Mesenteric fat pad (tissue), 1 donor: ENCODE data around the gene CSH2. TPM values are rescaled to one million over a fixed set of nuclear protein-coding genes. Genes with fewer than 3 reads are reported as not detected.
"Not testable (repeated sequence)": the region's sequence is repeated elsewhere in the genome, so short reads cannot be mapped to it uniquely, and the experiment has no call there.

ENCODE experiments used
- DNase-seq: peaks from one replicate; pipeline ENCODE4 v3.0.0-alpha.2; 2020; ENCODE audit warnings: low spot score
- long read RNA-seq: library from polyadenylated mRNA; unstranded; transcript quantifications from one replicate; pipeline ENCODE4 v2.0.0, GENCODE V29; 2020
- total RNA-seq: library from RNA; stranded (reverse); fragmentation: NEBNext Ultra II Directional; extraction: Animal tissue kit (Norgen Biotek cat#: 25700); gene quantifications from one replicate; pipeline ENCODE4 v1.2.1, GENCODE V29; 2021
- donor health status: DM: yes; HTN: yes; CAD: no.

CSH2 gene
- total RNA-seq, result not detected
- long read RNA-seq, result 0 reads

DNA sequence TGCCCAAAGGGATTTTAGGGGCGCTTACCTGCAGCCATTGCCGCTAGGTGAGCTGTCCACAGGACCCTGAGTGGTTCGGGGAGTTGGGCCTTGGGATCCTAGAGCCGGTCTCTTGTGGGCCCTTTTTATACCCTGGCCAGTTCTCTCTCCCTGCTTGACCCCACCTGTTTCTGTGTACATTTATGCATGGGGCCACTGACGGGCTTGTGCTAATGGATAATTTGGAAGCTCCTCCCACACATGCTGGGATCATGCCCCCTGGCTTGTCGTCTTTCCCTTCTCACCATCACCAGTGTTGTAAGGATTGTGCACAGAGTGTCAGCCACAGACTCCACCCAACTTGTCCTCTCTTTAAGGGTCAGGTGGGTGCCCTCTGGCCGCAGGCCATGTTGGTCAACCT, at the start of gene CSH2:
TSS of gene CSH2 (minus strand) at position 101 of the 400 bp plus-strand sequence. CDS start at position 38, 63 bp downstream.
- not testable (repeated sequence) for DNase-seq

- DNase-seq, result not testable (repeated sequence)
Observed at GRCh38 chr17:63922402-63922801, 48.9 kb upstream of the CSH2 start.

GRCh38 chr17:63920779-63921178, 47.3 kb upstream of the CSH2 start:
- not testable (repeated sequence) for DNase-seq

- DNase-seq, result not testable (repeated sequence)
Observed at GRCh38 chr17:63920050-63920449, 46.6 kb upstream of the CSH2 start.

DNA sequence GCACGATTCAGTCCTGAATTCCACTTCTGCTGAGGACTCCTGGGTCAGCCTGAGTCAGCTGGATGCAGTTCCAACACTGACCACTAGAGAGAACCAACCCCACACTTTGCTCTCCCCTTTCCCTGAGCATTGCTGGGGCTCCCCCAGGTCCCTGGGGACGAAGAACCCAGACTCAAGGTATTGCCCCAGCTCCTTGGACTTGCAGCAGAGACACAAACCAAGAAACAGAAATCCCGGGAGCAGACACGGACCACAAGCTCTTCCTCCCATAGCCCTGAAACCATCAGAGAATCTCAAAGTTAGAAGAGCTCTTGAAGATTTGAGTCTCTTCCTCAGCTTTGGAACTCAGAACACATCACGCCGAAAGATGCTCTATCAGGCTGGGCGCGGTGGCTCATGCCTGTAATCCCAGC, 45.8 kb upstream of the CSH2 start:
- no peak for DNase-seq

DNA sequence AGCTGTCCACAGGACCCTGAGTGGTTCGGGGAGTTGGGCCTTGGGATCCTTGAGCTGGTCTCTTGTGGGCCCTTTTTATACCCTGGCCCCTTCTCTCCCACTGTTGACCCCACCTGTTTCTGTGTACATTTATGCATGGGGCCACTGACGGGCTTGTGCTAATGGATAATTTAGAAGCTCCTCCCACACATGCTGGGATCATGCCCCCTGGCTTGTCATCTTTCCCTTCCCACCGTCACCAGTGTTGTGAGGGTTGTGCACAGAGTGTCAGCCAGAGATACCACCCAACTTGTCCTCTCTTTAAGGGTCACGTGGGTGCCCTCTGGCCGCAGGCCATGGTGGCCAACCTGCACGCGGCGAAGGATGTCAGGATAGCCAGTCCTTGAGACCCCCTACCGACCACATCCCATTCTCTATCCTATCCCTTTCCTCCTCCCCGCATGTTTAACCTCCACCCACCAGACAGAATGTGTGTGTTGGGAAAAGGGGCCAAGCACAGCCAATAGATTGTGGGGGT, 45.4 kb upstream of the CSH2 start, which contains the start of gene GH1:
TSS of gene GH1 (minus strand) at position 51 of the 517 bp plus-strand sequence. CDS start 63 bp downstream, outside the sequence.
- DNase-seq, result not testable (repeated sequence)

DNA sequence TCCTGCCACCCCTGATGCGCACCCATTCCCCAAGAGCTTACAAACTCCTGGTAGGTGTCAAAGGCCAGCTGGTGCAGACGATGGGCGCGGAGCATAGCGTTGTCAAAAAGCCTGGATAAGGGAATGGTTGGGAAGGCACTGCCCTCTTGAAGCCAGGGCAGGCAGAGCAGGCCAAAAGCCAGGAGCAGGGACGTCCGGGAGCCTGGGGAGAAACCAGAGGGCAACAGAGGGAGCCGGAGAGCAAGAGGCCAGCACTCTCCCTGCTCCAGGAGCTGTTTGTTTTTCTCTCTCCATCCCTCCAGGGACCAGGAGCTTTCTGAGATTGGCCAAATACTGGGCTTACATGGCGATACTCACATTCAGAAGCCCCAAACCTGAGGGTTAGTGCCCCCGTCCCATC, 44.8 kb upstream of the CSH2 start:
- DNase-seq, result no peak

DNA sequence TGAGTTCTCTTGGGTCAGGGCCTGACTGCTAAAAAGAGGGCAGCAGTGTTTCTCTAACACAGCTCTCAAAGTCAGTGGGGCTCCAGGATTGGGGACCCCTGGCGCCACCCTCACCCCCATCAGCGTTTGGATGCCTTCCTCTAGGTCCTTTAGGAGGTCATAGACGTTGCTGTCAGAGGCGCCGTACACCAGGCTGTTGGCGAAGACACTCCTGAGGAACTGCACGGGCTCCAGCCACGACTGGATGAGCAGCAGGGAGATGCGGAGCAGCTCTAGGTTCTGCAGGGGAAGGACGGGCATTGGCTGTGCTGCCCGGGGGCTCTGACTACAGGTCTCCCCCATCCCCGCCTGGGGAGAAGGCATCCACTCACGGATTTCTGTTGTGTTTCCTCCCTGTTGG, 44.2 kb upstream of the CSH2 start:
- no peak for DNase-seq

DNA sequence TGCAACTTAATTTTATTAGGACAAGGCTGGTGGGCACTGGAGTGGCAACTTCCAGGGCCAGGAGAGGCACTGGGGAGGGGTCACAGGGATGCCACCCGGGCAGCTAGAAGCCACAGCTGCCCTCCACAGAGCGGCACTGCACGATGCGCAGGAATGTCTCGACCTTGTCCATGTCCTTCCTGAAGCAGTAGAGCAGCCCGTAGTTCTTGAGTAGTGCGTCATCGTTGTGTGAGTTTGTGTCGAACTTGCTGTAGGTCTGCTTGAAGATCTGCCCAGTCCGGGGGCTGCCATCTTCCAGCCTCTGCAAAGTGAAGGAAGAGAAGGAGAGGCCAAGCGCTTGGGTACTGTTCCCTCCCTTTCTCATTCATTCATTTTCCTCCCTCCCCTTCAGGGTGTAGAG, 43.7 kb upstream of the CSH2 start:
- DNase-seq, result not testable (repeated sequence)

- no peak for DNase-seq
Observed at GRCh38 chr17:63916566-63917185, 43.2 kb upstream of the CSH2 start.

- DNase-seq, result not testable (repeated sequence)
Observed at GRCh38 chr17:63915753-63916152, 42.3 kb upstream of the CSH2 start.

DNA sequence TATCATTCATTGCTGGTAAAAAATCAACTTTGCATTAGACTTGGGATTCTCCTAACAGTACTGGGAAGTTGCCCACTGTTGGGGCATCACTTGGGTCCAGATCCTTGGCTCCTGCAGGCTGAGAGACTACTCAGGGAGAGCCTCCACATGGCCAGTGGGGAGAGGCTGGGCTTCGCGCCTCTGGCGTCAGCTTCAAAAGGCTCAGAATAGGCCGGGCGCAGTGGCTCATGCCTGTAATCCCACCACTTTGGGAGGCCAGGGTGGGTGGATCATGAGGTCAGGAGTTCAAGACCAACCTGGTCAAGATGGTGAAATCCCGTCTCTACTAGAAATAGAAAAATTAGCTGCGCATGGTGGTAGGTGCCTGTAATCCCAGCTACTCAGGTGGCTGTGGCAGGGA, 41.0 kb upstream of the CSH2 start:
- DNase-seq, result no peak

GRCh38 chr17:63911657-63912100, 38.2 kb upstream of the CSH2 start:
- no peak for DNase-seq

- DNase-seq, result no peak
Observed at GRCh38 chr17:63911041-63911635, 37.7 kb upstream of the CSH2 start, which contains the start of gene CSHL1. Gene CSHL1, minus strand, starts transcription at chr17:63911258. Its CDS starts 62 bp downstream, at chr17:63911196.

- no peak for DNase-seq
Observed at GRCh38 chr17:63910096-63910495, 36.6 kb upstream of the CSH2 start.

- DNase-seq, result not testable (repeated sequence)
Observed at GRCh38 chr17:63909586-63909985, 36.1 kb upstream of the CSH2 start.

DNA sequence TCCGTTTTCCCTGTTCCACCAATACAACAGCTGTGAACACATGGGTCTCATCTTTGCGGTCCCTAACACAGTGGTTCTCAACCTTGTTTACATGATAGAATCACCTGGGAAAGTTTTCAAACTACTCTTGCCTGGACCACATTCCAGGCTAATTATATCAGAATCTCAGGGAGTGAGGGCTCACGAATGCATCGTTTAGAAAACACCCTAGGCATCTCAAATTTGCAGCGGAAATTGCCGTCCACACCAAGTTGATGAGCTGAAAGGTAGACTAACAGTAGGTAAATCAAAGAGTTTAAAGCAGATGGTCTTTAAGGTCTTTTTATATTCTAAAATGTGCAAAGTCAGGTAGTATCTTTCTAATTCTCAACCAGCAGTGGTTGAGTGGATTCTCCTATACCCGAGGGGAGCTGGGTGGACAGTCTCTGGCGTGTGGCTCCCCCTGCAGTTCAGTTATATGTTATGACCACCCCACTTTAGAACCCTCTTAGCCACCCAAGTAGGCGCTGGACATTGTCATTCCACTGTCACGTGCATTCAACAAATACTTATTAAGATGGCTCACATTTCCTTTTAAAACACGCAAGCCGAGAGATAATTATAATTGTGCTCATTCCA, 33.8 kb upstream of the CSH2 start:
- not testable (repeated sequence) for DNase-seq

- DNase-seq, result not testable (repeated sequence)
Observed at GRCh38 chr17:63904796-63905195, 31.3 kb upstream of the CSH2 start.

DNA sequence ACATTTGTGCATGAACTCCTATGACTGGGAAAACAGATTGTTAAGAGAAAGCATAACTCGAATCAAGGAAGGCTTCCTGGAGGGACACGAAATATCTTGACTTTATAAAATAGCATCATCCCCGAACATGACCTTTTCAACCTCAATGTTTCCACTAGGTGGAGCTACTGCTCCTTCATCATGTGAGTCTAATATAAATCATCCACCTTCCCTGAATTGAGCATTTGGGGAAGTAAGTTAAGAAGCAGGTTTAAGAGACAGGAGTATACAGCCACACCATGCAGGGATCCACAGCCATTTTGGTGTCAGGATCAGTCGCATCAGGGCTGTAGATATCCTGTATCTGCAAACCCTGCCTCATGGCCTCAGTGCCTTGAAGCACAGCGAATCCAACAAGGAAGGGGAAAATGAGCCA, 30.3 kb upstream of the CSH2 start:
- DNase-seq, result not testable (repeated sequence)

- not testable (repeated sequence) for DNase-seq
Observed at GRCh38 chr17:63901971-63902370, 28.5 kb upstream of the CSH2 start.

DNA sequence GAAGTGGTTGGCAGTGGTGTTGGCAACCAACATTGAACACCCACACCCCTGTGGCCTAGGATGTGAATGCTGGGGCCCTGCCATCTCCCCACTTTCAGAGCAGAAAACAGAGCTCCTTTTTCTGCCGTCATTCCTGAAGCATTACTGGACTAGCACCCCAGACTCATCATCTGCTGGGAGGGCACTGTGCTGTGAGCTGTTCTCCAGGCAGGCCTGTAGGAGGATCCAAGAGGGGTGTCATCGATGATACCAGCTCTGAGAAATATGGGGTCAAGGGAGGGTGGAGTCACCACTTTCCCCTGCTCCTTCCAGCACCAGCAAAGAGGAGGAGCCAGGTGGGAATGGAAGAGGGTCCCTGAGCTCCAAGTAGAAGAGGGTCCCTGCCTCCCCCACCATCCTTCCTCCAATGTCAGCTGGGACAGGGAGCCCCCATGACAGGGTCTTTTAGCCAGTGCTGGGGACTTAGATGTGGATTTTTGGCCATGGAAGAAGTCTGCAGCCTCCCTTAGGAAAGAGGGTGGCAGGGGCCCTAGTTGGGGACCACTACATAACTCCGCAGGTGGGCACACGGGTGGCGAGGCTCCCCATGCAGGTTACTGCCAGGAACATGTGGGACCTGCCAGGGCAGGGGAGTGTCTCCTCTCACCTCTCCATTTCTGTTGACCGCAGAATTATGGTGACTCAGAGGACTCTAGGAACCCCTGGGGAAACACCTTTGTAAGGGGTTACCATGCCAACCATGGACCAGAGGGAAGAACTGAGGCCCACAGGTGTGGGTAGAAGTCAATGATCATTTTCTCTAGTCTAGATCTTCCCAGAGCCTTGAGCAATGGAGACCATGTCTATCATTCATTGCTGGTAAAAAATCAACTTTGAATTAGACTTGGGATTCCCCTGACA, 25.7 kb upstream of the CSH2 start:
- not testable (repeated sequence) for DNase-seq
